GM19463 (cell line): Measurements from ENCODE around the gene STK10.

ENCODE experiments used
- ATAC-seq: cut with Tn5 transposase; IDR thresholded peaks from one replicate; pipeline ENCODE4 v1.9.1; 2021; ENCODE audit warnings: mild to moderate bottlenecking, moderate library complexity; ENCODE audit not compliant: unreplicated experiment

The STK10 gene

DNA sequence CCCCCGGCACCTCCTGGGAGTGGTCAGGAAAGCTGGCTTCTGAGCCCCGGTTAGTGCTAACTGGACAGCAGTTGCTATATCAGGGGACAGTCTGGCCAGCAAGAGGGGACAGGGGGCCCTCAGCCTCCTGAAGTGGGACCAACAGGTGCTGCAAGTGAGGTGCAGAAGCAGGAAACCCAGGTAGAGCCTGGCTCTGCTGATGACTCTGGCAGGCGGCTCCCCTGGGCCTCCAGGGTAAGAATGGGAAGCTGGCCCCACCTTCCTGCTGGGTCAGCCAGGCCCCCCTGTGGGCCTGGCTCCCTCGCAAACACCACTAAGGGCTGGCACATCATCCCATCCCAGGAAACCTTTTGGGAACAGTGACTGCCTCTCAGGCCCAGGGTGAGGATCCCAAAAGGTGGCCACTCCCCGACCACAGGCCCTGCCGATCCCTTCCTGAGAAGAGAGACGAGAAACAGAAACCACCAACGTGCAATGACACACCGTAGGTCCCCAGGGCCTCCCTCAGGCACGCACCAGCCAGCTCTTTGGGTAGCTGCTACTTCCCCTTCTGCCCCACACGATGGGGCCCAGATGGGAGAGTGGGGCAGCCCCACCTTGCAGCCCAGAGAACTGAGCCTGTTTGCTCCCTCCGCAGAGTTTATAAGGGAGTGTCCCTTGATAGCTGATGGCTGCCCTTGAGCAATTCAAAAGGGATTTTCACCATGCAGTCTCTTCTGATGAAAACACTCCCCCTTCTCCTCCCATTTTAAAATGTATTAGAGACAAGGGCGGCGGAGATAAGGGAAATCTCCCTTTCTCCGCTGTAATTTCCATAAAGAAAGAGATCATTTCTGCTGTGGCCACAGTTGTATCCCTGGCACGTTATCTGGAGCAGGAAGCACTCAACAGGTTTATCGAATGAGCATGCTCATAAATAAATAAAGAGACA lies 76.8 kb downstream of the STK10 start:
- peak; percentile 78 for ATAC-seq

DNA sequence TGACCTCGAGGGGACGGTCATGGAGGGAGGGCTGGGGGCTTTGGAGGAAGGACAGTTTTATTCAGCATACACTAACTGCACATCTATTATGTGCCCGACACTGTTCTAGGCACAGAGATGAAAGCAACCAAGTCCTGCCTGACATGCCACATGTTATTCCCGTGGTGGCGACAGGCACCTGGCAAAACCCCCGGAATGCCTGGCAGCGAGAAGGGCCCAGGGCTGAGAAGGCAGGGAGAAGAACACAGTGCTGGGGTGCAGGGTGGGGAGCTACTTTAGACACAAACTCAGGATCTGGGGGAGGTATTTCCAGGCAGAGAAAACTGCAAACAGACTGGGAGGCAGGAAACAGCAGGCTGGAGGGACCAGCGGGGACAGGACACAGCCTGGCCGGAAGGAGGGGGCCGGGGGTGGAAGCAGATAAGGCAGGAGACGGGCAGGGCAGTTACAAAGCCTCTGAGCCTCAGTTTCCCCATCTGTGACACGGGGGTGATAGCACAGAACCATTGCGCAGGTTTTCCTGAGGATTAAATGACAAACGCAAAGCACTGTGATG lies 77.7 kb downstream of the STK10 start:
- no peak for ATAC-seq

DNA sequence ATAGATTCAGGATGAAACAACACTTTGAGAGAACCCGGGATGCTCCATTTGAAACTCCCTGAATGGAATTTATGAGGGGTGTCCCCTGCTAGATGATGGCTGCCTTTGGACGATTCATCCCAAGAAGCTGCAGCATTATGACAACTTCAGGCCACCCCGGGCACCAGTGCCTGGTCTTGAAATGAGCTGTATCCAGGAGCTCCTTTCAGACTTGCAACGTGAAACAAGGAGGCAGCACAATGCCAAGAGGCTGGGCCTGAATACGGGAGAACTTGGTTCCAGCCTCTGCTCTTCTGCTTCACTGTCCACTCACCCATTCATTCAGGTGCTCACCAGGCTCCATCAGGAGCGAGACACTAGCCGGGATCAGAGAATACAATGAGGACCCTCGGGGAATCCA lies 78.3 kb downstream of the STK10 start:
- ATAC-seq: no peak

DNA sequence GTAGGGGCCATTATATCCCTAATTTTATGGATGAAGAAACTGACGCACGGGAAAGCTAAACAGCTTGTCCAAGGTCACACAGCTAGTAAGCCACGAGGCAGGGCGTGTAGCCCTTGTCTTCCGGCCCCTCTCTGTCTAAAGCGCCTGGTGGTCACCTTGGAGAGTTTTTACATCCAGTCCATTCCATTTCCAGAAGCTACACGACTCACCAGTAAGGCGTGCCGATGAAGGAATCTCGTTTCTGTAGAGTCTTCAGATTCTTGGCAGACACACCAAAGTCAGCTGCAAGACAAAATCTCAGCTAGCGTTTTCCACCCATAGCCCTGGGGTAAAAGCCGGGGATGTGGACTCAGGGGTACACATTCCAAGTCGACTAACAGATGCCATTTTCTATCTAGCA lies 80.5 kb downstream of the STK10 start:
- no peak for ATAC-seq

DNA sequence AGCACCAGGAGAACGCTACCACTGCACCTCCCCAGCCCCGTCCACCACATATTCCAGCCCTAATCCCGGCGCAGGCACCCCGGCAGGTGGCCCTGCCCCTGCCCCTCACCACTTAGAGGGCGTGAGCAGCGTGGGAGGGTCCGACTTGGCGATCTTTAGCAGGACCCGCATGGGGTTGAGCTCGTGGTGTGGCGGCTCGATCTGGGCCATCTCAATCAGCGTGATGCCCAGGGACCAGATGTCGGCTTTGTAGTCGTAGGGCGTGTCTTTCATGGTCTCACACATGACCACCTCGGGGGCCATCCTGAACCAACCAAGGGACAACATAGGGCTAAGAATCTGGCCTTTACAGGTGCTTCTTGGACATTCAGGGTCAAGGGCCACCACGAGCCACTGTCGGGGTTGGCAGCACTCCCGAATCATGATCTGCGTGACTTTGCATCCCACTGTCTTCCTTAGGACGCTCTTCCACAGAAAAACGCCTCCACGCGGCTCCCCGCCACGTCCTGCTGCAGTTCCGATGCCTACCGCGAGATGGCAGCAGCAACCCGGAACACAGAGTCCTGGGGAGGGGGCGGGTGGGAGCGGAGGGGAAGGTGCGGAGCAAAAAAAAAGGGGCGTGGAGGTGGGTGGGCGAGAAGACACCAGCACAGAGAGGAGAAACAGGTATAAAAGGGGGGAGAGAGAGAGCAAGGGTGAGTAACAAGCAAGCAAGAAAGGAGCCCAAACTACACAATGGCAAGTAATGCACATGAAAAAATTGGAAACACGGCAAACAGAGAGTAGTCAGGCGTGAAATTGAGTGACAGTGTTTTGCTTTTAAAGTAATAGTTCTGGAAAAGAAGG lies 81.3 kb downstream of the STK10 start:
- no peak for ATAC-seq

DNA sequence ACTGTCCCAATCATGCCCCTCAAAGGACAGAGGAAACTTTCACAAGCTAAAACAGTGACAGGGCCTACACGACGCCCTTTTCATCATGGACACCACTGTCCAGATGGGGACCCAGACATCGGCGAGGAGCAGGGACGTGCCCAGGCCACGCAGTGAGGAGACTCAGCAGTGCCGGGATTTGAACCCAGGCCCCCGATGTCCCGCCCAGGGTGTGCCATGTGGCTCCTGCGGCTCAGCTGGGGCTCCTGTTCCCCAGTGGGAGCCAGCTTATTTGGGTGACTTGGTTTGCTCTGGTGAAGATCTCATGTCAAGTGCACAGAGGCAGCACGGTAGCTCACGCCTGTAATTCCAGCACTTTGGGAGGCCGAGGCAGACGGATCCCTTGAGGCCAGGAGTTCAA lies 82.2 kb downstream of the STK10 start:
- ATAC-seq: no peak

DNA sequence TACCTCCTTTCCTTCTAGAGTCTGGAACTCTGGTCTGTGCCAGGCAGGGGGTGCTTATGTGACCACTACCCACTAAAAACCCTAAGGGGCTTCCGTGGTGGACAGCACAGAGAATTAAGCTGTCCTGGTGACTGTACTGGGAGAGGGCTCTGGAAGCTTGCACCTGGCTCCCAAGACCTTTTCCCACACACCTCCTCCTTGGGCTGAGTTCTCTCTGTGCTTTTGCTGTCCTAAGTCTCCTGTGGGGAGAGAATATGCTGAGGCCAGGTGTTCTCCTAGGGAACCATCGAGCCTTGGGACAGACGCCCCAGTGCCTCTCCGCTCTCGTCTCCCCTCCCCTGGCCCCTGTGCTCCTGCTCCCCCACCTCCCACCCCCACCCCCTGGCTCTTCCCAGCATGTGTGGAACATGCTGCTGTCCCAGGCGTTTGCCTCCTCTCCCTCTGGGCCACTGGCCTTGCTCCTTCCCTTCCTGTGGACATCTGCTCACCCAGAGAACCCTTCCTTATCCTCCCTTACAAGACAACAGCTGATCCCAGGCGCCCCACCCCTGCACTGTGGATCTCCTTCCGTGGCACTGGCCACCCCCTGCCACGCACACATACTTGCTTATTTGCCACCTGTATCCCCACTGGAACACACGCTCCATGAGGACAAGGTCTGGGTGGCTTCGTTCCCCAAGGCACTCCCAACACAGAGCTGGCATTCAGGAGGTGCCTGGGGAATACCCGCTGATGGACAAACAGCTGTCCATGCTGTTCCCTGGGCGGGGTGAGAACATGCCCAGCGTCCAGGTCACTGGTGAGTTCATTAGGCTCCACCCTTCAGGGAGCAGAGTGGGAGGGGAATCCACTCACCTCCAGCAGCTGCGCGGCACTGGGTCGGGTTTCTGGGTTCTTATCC lies 83.0 kb downstream of the STK10 start:
- no peak for ATAC-seq

DNA sequence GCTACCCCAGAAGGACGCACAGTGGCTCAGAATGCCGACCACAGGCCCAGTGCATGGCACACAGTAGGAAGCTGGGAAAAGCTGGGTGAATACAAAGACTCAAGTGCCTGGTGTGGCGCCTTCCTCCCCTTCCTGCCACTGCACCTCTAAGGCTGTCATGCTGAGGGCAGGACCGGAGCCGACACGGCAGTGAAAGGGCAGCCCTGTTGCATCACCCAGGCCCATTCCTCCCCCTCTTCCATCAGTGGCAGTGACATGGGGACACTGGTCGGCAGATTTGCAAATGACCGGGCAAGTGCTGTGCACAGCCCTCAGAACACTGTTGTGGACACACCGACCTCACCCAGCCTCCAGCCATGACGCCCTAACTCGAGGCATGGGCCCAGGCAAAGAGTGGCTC lies 84.0 kb downstream of the STK10 start:
- no peak for ATAC-seq

DNA sequence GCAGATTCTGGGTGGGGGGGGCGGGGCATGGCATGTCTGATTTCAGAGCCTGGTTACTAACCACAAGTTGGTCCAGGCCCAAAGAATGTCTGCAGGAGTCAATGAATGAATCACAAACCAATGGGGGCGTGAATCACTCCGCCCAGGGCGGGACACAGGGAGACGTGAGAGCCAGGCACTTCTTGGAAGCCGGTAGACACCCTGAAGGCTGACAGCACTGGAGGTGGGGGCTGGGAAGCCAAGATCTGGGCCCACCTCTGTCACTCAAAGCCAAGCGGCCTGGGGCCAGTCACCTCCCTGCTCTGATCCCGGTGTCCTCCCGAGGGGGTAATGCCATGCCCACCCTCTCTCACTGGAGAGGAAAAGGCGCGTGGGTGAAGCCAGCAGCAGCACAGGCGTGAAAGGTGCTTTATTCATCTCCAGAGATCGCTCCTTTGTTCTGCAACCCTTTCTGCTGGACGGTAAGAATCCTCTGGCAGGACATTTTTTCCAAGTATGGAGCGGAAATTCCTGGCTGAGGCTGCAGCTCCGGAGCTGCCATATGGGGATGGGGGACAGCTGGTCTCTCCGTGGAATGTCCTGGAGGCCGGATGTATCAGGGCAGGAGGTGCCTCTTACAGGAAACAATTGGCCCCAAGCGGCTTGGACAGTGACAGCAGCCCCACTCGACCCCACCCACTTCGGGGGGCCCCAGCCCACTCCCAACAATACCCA lies 85.0 kb downstream of the STK10 start:
- ATAC-seq: no peak

DNA sequence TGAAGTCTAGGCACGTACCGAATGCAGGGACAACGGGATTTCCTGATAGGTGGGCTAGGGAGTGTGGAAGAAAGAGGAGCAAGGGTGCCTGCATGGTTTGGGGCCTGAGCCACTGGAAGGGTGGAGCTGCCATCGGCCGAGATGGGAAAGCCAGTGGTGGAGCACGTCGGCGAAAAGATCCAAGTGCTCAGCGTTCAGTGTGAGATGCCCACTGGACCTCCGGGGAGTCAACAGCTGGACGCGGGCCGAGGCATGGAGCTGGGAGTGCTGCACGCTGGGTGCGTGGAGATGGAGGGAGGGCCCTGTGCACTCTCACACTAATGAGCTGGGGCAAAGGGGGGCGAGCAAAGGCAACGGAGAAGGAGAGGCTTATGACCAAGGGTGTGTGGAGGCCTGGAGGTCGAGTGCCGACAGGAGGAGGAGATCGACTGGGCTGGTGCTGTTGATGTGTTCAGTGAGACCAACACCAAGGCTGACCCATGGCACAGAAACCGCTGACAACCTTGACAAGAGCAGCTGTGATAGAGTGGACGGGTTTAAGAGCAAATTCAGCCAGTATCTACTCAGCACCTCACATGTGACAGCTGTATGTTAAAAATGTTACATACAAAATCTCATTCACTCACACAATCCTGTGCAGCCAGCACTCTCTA lies 85.7 kb downstream of the STK10 start:
- no peak for ATAC-seq

DNA sequence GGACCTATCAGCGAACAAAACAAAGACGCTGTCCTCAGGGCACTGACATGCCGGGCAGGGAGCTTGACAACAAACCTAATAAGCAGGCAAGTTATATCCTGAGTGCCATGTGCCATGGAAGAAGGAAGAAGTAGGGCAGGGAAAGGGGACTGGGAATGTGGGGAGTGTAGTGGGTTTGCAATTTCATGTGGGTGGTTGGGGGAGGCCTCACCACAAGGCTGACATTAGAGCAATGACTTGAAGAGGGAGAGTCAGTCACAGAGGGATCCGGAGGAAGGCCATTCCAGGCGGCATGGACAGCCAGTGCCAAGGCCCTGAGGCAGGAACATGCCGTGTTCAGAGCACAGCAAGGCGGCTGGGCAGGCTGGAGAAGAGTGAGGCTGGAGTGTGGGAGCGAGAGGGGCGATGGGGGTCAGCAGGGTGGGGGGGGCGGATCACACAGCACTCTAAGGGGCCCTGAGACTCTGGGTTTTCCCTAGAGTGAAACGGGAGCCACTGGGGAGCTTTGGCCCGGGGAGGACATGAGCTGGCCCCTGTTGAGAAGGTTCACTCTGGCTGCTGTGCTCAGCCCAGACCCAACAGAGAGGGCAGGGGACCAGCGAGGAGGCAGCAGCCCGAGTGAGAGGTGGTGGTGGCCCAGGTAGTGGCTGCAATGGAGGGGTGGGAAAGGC lies 86.3 kb downstream of the STK10 start:
- no peak for ATAC-seq

DNA sequence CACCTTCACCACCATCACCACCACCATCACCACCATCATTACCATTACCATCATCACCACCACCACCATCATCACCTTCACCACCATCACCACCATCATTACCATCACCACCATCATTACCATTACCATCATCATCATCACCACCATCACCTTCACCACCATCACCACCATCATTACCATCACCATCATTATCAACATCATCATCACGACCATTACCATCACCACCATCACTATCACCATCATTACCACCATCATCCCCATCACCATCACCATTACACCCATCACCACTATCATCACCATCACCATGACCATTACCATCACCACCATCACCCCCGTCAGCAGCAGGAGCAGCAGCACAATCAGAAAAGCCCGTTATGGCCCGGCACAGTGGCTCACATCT lies 89.1 kb downstream of the STK10 start:
- ATAC-seq: no peak

DNA sequence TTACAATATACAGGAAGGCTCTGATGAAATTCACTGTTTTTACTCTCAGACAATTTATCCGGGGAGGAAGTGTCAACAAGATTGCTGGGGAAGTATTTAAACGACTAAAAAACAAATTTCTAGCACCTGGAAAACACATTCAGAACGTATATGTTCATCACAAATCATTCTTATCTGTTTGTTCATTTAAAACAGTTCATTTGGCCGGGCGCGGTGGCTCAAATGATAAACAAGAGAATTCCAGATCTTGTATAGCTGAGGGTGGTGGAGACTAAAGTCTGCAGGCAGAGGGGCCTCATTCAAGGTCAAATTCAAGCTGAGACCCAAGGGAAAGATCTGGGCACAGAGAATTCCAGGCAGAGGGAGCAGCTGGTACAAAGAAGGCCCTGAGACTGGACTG lies 90.0 kb downstream of the STK10 start:
- ATAC-seq: no peak

DNA sequence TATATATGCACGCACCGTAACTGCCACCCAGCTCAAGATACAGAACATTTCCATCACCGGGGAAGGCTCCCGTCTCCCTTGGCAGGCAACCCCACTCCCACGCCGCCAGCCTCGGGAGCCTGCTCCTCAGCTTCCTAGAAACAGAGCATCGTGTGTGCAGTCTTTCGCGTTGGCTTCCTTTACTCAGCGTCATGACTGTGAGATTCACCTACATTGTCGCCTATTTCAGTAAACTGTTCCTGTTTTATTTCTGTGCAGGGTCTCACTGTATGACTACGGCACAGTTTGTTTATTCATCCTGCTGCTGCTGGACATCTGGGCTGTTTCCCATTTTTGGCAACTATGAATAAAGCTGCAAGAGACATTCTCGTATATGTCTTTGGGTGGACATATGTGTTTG lies 90.7 kb downstream of the STK10 start:
- no peak for ATAC-seq

DNA sequence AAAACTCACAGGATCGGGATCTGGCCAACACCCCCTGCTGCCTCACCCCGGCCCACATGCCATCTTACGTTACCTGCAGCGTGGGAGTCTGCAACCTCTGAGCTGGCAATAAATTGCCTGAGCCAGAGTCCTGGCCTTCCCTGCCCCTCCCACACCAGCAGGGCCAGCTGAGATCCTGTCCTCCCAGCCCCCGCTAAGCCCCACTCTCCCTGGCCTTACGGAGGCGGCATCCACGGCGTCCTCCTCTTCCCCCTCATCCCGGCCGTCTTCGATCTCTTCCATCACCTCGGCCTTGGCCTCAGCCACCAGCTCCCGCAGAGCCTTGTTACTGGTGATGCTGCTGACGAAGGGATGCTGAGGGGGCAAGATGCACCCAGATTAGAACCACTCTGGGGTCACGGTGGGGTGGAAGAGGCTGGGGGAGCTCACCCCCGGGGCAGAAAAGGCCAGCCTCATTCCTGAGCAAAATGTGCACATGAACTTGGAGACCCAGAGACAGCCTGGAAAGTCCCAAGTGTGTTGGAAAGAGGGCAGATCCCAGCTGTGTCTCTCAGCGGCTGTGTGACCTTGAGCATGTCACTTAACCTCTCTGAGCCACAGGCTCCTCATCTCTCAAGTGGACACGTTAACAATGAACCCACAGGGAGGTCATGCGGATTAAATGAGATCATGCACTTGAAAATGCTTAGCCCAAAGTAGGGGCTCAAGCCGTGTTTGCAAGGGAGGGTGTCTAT lies 91.7 kb downstream of the STK10 start:
- ATAC-seq: no peak

DNA sequence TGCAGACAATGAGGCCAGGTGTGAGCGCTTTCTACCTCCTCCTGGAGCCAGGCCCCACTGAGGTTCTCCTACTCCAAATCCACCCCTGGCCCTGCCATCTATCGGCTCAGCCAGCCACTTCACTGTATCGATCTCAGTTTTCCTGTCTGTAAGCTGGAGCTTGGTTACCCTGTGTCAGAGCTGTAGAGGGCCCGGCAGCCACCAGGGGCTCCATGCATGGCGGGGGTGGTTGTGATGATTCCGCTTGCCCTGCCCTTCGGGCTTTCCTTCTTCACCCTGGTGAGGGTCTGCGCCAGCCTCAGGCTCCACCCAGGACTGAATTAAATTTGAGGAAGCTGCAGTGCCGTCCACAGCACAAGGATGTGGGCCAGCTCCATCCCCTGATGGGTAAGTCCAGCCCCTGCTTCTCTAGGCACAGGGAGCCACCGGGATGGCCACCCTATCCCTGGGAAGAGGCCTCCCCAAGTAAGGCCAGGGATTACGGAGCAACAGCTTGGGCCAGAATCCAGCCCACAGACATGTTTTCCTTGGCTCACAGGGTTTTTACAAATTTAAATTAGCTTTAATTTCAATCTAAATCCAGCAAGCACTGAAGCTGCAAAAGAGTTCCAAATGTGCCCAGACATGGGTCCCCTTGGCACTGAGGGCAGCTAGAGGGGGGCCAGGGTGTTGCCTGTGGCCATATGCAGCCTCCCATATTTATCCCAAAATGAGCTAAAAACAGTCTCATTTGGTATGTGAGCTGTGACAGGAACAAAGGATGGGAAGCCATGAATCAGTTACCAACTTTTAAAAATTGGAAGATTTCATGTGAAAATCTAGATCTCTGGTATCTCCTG lies 92.4 kb downstream of the STK10 start:
- no peak for ATAC-seq

DNA sequence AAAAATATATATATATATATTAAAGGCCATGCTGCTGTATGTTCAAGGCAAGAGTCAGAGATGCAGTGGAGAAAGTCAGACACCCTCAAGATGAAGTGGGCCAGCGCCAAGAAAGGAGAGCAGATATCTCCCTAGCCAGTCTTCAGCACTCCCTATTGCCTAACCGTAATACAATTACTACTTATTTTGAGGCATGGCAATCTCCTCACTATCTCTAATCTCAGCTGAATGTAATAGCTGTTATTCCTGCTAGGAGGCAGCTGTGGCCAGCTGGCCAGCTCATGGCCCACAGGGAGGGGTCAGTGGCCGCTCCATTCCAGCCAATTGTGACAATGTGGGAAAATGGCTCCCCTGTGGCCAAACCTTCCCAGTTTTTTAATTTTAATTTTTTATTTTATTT lies 94.1 kb downstream of the STK10 start:
- ATAC-seq: no peak
